Measurements from ENCODE around the gene FRMD4B. TPM values are rescaled to one million over a fixed set of nuclear protein-coding genes. Genes with fewer than 3 reads are reported as not detected.

The FRMD4B gene
- total and polyA plus RNA-seq, 2 experiments from 2014 or later: not detected

GRCh38 chr3:69218079-69218478 lies 167.8 kb downstream of the FRMD4B start:
- H4K20me1 ChIP-seq (ENCODE audit: insufficient read depth): no peaks in the 10 kb centered on the region
- DNase-seq: no peak
- H3K9me3 ChIP-seq (ENCODE audit: low read depth): no peaks in the 10 kb centered on the region
- H3K4me1 ChIP-seq (ENCODE audit: insufficient read depth): no peaks in the 10 kb centered on the region
- H3K27ac ChIP-seq: no peak overlapping the region
- no peaks in the 10 kb centered on the region for H3K36me3 ChIP-seq (ENCODE audit: low read depth)
- H3K79me2 ChIP-seq (ENCODE audit: insufficient read depth): no peaks in the 10 kb centered on the region
- no peak overlapping the region for H3K4me3 ChIP-seq
- 70 to 73% methylated on average over 6 of the region's 6 CpGs for WGBS, 2 experiments (ENCODE audit: low coverage in 1 of 2, low lambda C conversion rate in 2 of 2, missing lambda C conversion rate in 2 of 2)
- H3K4me2 ChIP-seq (ENCODE audit: unreplicated experiment): no peak overlapping the region
- peaks cover 51% of the 10 kb centered on the region for H3K27me3 ChIP-seq (replicated peaks; ENCODE audit: insufficient read depth)
- TF ChIP-seq EZH2 (IDR thresholded peaks at IDR 0.05; ENCODE audit: insufficient read depth, poor library complexity, severe bottlenecking) (no peak), EZH2phosphoT487 (IDR thresholded peaks at IDR 0.05; ENCODE audit: insufficient read depth, low read depth) (no peak)
- peaks cover 3% of the 10 kb centered on the region for H3F3A ChIP-seq (ENCODE audit: insufficient read depth)
- no peak overlapping the region for H3K9ac ChIP-seq
- H2AFZ ChIP-seq: no peak overlapping the region
- H3K9me2 ChIP-seq (ENCODE audit: insufficient read depth): no peaks in the 10 kb centered on the region
- in situ Hi-C loops (cut with MboI): no loop called here

- Histone ChIP-seq H3K4me3 (no peak overlapping the region), H3F3A (ENCODE audit: insufficient read depth) (peaks cover 10% of the 10 kb centered on the region)
Measured at GRCh38 chr3:69216981-69217380, 168.9 kb downstream of the FRMD4B start.

GRCh38 chr3:69214241-69214640 lies 171.6 kb downstream of the FRMD4B start:
- TF ChIP-seq EZH2phosphoT487 (IDR thresholded peaks at IDR 0.05; ENCODE audit: insufficient read depth, low read depth) (no peak), EZH2 (IDR thresholded peaks at IDR 0.05; ENCODE audit: insufficient read depth, poor library complexity, severe bottlenecking) (no peak)
- in situ Hi-C loops (cut with MboI): no loop called here
- Histone ChIP-seq H3K9ac (no peak overlapping the region), H2AFZ (no peak overlapping the region), H3K79me2 (ENCODE audit: insufficient read depth) (no peaks in the 10 kb centered on the region), H3K36me3 (ENCODE audit: low read depth) (no peaks in the 10 kb centered on the region), H3K4me1 (ENCODE audit: insufficient read depth) (peaks cover 4% of the 10 kb centered on the region; the same call in 1 of the 2 replicates), H3K27ac (no peak overlapping the region), H3K9me3 (ENCODE audit: low read depth) (no peaks in the 10 kb centered on the region), H3K9me2 (ENCODE audit: insufficient read depth) (no peaks in the 10 kb centered on the region), H3K4me3 (no peak overlapping the region), H3F3A (ENCODE audit: insufficient read depth) (peaks cover 10% of the 10 kb centered on the region), H3K27me3 (replicated peaks; ENCODE audit: insufficient read depth) (peaks cover 45% of the 10 kb centered on the region), H4K20me1 (ENCODE audit: insufficient read depth) (no peaks in the 10 kb centered on the region), H3K4me2 (ENCODE audit: unreplicated experiment) (no peak overlapping the region)
- 68 to 84% methylated on average over 3 of the region's 3 CpGs for WGBS, 2 experiments (ENCODE audit: low coverage in 1 of 2, low lambda C conversion rate in 2 of 2, missing lambda C conversion rate in 2 of 2)
- no peak for DNase-seq

More at GRCh38 chr3:69216981-69217380, 168.9 kb downstream of the FRMD4B start:
- DNase-seq: no peak
- Histone ChIP-seq H3K4me1 (ENCODE audit: insufficient read depth) (peaks cover 4% of the 10 kb centered on the region; the same call in 1 of the 2 replicates), H3K9me3 (ENCODE audit: low read depth) (no peaks in the 10 kb centered on the region), H4K20me1 (ENCODE audit: insufficient read depth) (no peaks in the 10 kb centered on the region), H3K79me2 (ENCODE audit: insufficient read depth) (no peaks in the 10 kb centered on the region), H3K9ac (no peak overlapping the region), H3K36me3 (ENCODE audit: low read depth) (no peaks in the 10 kb centered on the region), H3K9me2 (ENCODE audit: insufficient read depth) (no peaks in the 10 kb centered on the region), H3K27ac (no peak overlapping the region), H3K4me2 (ENCODE audit: unreplicated experiment) (no peak overlapping the region), H3K27me3 (replicated peaks; ENCODE audit: insufficient read depth) (peaks cover 48% of the 10 kb centered on the region), H2AFZ (no peak overlapping the region)
- in situ Hi-C loops (cut with MboI): no loop called here
- TF ChIP-seq EZH2phosphoT487 (IDR thresholded peaks at IDR 0.05; ENCODE audit: insufficient read depth, low read depth): no peak
- no peak for TF ChIP-seq EZH2 (IDR thresholded peaks at IDR 0.05; ENCODE audit: insufficient read depth, poor library complexity, severe bottlenecking)
- WGBS, 2 experiments (ENCODE audit: low coverage in 1 of 2, low lambda C conversion rate in 2 of 2, missing lambda C conversion rate in 2 of 2): 50 to 56% methylated on average over 5 of the region's 5 CpGs

- H3K4me1 ChIP-seq (ENCODE audit: insufficient read depth): peaks cover 4% of the 10 kb centered on the region; the same call in 1 of the 2 replicates
- H3K4me2 ChIP-seq (ENCODE audit: unreplicated experiment): no peak overlapping the region
- peaks cover 37% of the 10 kb centered on the region for H3K27me3 ChIP-seq (replicated peaks; ENCODE audit: insufficient read depth)
- 27 to 42% methylated on average over 2 to 3 of the region's 3 CpGs for WGBS, 2 experiments (ENCODE audit: low coverage in 1 of 2, low lambda C conversion rate in 2 of 2, missing lambda C conversion rate in 2 of 2)
- no peak overlapping the region for H3K27ac ChIP-seq
- no peak overlapping the region for H2AFZ ChIP-seq
- peak; percentile 84 for DNase-seq
- no peak overlapping the region for H3K9ac ChIP-seq
- H3K4me3 ChIP-seq: no peak overlapping the region
- H3K9me3 ChIP-seq (ENCODE audit: low read depth): no peaks in the 10 kb centered on the region
- no peaks in the 10 kb centered on the region for H3K9me2 ChIP-seq (ENCODE audit: insufficient read depth)
- H3F3A ChIP-seq (ENCODE audit: insufficient read depth): peaks cover 10% of the 10 kb centered on the region
- no peaks in the 10 kb centered on the region for H3K36me3 ChIP-seq (ENCODE audit: low read depth)
- no peaks in the 10 kb centered on the region for H4K20me1 ChIP-seq (ENCODE audit: insufficient read depth)
- no peak for TF ChIP-seq EZH2 (IDR thresholded peaks at IDR 0.05; ENCODE audit: insufficient read depth, poor library complexity, severe bottlenecking)
- TF ChIP-seq EZH2phosphoT487 (IDR thresholded peaks at IDR 0.05; ENCODE audit: insufficient read depth, low read depth): no peak
- in situ Hi-C loops (cut with MboI): no loop called here
- no peaks in the 10 kb centered on the region for H3K79me2 ChIP-seq (ENCODE audit: insufficient read depth)
Measured at GRCh38 chr3:69212411-69213160, 173.3 kb downstream of the FRMD4B start.
